Measurements from ENCODE around the gene FOXO3. TPM values are rescaled to one million over a fixed set of nuclear protein-coding genes. Genes with fewer than 3 reads are reported as not detected.

Gene FOXO3
- total RNA-seq, 4 donors from 2014 or later, result 29.9 to 66.1 (median 59.1) TPM

DNA sequence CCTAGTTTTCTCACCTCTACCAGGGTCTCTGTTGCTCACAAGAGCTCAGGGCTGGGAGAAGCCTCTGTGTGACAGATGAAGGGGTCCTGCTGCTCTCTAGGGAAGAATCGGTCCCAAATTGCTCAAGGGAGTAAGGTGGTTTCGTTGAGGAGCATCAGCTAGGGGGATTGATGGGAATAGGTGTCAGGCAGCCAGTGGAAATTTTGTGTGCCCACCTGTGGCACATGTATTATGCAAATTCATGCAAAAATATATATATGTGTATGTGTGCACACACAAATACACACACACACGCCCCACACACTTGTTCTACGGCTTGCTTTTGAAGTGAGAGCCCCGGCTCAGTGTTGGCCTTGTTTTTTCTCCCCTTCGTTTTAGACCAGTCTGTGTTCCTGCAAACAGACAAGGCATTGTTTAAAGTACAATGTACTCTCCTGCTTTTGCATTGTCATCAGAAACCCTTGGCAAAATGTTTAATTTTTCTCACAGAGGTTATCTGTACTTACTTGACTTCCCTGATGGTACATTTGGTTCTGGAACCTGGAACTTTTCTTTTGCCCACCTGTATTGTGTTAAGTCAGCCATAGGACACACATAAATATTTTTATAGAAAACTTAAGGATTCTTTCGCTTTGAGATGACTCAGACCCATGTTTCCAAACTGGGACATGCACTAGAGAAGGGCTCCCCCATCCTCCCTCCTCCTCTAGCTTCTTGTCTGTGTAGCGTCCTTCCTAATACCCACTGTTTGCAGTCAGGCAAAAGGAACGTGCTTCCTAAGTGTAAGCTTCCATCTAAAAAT lies 26.7 kb downstream of the FOXO3 start:
- WGBS, 2 donors (ENCODE audit: low coverage in 1 of 2), result 32 to 47% methylated on average over 4 to 9 of the region's 9 CpGs
- Histone ChIP-seq H3K4me1 (peaks cover 66 to 97% (median 90%) of the 10 kb centered on the region in 4 donors), H3K4me3 (no peak overlapping the region), H3K36me3 (no peaks in the 10 kb centered on the region), H3K27ac (peak overlapping the region; percentile 86 to 91 (median 89)), H3K9me3 (no peaks in the 10 kb centered on the region), H3K27me3 (no peaks in the 10 kb centered on the region)
- intact Hi-C loops (cut with DNase I; ENCODE audit: low total_unique reads) (loop anchor here (2.0 kb wide), 1 partner anchor 27 kb away; the partner anchor contains the start of gene FOXO3), in situ Hi-C loops (cut with MboI; ENCODE audit: low pct_ligation_motif_present in 1 of 4, low pct_unique_long_range_greater_than_20kb in 1 of 4, low sequenced_read_pairs in 3 of 4) (no loop called here)
- DNase-seq, result no peak
- TF ChIP-seq, protein P1, sequence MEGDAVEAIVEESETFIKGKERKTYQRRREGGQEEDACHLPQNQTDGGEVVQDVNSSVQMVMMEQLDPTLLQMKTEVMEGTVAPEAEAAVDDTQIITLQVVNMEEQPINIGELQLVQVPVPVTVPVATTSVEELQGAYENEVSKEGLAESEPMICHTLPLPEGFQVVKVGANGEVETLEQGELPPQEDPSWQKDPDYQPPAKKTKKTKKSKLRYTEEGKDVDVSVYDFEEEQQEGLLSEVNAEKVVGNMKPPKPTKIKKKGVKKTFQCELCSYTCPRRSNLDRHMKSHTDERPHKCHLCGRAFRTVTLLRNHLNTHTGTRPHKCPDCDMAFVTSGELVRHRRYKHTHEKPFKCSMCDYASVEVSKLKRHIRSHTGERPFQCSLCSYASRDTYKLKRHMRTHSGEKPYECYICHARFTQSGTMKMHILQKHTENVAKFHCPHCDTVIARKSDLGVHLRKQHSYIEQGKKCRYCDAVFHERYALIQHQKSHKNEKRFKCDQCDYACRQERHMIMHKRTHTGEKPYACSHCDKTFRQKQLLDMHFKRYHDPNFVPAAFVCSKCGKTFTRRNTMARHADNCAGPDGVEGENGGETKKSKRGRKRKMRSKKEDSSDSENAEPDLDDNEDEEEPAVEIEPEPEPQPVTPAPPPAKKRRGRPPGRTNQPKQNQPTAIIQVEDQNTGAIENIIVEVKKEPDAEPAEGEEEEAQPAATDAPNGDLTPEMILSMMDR (IDR thresholded peaks at IDR 0.05), result no peak
- peak; percentile 29 to 64 (median 64) for TF ChIP-seq POLR2AphosphoS5 (IDR thresholded peaks at IDR 0.05)

DNA sequence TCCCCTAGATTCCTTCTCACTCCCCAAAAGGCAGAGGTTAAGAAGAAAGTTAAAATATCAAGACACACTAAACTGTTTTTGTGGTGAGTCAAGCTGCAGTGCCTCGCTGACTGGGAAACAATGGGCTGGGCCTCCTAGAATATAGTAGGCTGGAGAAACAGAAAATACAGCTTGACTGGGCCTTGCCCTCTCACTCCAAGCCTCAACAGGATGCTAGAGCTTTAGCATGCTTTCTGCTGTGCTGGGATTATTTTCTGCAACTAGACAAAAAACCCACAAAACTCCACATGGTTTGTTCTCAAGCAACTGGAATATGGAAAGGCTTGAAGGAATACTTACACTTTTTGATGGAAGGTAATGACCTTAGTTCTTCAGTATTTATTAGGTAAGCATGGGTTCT lies 27.9 kb downstream of the FOXO3 start:
- Histone ChIP-seq H3K4me1 (peaks cover 64 to 97% (median 89%) of the 10 kb centered on the region in 4 donors), H3K36me3 (no peaks in the 10 kb centered on the region), H3K27ac (peak overlapping the region; percentile 86 to 91 (median 89)), H3K9me3 (no peaks in the 10 kb centered on the region), H3K27me3 (no peaks in the 10 kb centered on the region), H3K4me3 (no peak overlapping the region)
- TF ChIP-seq POLR2AphosphoS5 (IDR thresholded peaks at IDR 0.05) (no peak), POLR2A (IDR thresholded peaks at IDR 0.05) (no peak), EP300 (IDR thresholded peaks at IDR 0.05; ENCODE audit: low read depth) (no peak)
- TF ChIP-seq, protein P1 (IDR thresholded peaks at IDR 0.05), result no peak
- WGBS, 2 donors (ENCODE audit: low coverage in 1 of 2), result 16 to 50% methylated on average over 1 of the region's 1 CpG
- in situ Hi-C loops (cut with MboI; ENCODE audit: low pct_ligation_motif_present in 1 of 4, low pct_unique_long_range_greater_than_20kb in 1 of 4, low sequenced_read_pairs in 3 of 4), result no loop called here
- intact Hi-C loops (cut with DNase I; ENCODE audit: low total_unique reads), result loop anchor here (2.0 kb wide), 1 partner anchor 28 kb away; the partner anchor contains the start of gene FOXO3
- peak; percentile 31 for DNase-seq

DNA sequence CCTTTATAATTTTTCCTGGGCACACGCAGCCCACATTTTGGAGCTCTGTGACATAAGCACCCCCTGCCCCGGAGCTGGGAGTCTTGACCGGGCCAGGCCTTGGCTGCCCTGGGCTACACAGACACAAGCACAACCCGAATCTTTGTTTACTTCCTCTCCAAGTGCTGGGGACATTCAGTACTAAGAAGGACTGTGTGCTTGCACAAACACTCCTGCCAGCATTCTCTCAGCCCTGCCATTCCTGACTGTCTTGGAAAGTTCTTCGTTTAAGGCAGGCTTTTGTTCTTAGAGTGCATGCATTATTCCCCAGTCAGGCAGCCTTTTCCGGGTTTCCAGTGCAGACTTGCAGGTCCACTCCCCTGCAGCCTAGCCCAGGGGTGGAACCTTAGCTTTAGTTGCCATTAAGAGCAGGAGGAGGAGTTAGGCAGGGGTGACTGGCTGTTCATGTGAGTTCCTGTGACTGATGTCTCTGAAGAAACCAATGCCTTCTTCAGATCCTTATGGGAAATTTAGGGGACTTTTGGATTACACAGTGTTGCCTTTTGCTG lies 28.6 kb downstream of the FOXO3 start:
- TF ChIP-seq POLR2A (IDR thresholded peaks at IDR 0.05), result peak; percentile 45
- peak; percentile 99 for TF ChIP-seq EP300 (IDR thresholded peaks at IDR 0.05; ENCODE audit: low read depth)
- TF ChIP-seq, protein P1 (IDR thresholded peaks at IDR 0.05), result no peak
- TF ChIP-seq POLR2AphosphoS5 (IDR thresholded peaks at IDR 0.05), result peak; percentile 84 to 93 (median 91)
- peak overlapping the region in 1 of 4 donors; percentile 7 for H3K4me3 ChIP-seq
- in situ Hi-C loops (cut with MboI; ENCODE audit: low pct_ligation_motif_present in 1 of 4, low pct_unique_long_range_greater_than_20kb in 1 of 4, low sequenced_read_pairs in 3 of 4), result no loop called here
- no peaks in the 10 kb centered on the region for H3K36me3 ChIP-seq
- no peaks in the 10 kb centered on the region for H3K9me3 ChIP-seq
- DNase-seq, result peak; percentile 83
- intact Hi-C loops (cut with DNase I; ENCODE audit: low total_unique reads), result loop anchor here (2.0 kb wide), 1 partner anchor 29 kb away; the partner anchor contains the start of gene FOXO3
- no peaks in the 10 kb centered on the region for H3K27me3 ChIP-seq
- 9 to 13% methylated on average over 4 to 6 of the region's 6 CpGs for WGBS, 2 donors (ENCODE audit: low coverage in 1 of 2)
- peaks cover 71 to 97% (median 91%) of the 10 kb centered on the region in 4 donors for H3K4me1 ChIP-seq
- peak overlapping the region; percentile 86 to 91 (median 89) for H3K27ac ChIP-seq

DNA sequence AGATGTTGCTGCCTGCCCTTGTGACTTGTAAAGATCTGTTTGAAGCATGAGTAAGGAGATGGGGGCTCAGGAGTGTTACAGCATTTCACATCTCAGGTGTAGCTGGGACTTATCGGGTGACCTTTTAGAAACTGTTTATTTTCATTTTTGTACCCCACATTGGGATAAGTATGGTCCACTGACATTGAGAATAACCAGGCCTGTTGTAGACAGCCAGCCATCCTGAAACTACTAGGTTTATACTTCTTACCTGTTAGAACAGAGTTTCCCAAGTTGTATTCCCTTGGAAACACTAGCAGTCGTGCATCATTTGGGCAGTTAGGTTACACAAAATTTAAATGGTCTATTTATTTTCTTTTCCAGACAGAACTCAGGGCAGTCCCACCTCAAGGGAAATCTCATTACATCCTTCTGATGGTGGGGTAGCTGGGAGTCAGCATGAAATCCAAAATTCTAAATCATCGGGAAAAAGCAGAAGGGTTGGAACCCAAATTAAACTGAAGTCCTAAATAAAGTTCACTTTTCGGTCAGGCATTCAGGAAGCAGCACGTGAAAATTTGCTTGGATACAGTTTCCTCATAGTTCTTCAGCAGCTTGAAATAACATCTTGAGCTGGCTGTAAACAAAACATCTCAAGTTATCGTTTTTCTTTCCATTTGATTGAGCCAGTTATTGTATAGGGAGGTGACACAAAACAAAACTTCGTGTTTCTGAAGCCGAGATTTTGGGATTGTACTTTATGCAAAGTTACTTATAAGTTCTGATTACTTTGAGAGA lies 30.5 kb downstream of the FOXO3 start:
- TF ChIP-seq, protein P1 (IDR thresholded peaks at IDR 0.05), result no peak
- TF ChIP-seq EP300 (IDR thresholded peaks at IDR 0.05; ENCODE audit: low read depth) (no peak), POLR2AphosphoS5 (IDR thresholded peaks at IDR 0.05) (peak in 1 of 3 donors; percentile 26), POLR2A (IDR thresholded peaks at IDR 0.05) (no peak)
- in situ Hi-C loops (cut with MboI; ENCODE audit: low pct_ligation_motif_present in 1 of 4, low pct_unique_long_range_greater_than_20kb in 1 of 4, low sequenced_read_pairs in 3 of 4), result no loop called here
- Histone ChIP-seq H3K27me3 (no peaks in the 10 kb centered on the region), H3K4me3 (no peak overlapping the region), H3K36me3 (no peaks in the 10 kb centered on the region), H3K4me1 (peaks cover 71 to 99% (median 90%) of the 10 kb centered on the region in 4 donors), H3K9me3 (no peaks in the 10 kb centered on the region), H3K27ac (peak overlapping the region; percentile 86 to 91 (median 89))
- intact Hi-C loops (cut with DNase I; ENCODE audit: low total_unique reads), result loop anchor here (10.0 kb wide), 1 partner anchor 64 kb away; no protein-coding TSS in a partner anchor
- 27 to 48% methylated on average over 6 to 8 of the region's 8 CpGs for WGBS, 2 donors (ENCODE audit: low coverage in 1 of 2)
- no peak for DNase-seq
